Left kidney (tissue), 2 donors: Measurements from ENCODE around the gene KRTAP10-12. TPM values are rescaled to one million over a fixed set of nuclear protein-coding genes. Genes with fewer than 3 reads are reported as not detected.

Source experiments
- DNase-seq: peaks from one replicate; pipeline ENCODE4 v3.0.0-alpha.2; 2013
- polyA plus RNA-seq: library from polyadenylated mRNA; unstranded; fragments of 120-200 nt; gene quantifications from one replicate; pipeline ENCODE4 v1.2.1, GENCODE V29; 2013; ENCODE audit not compliant: insufficient read length

The KRTAP10-12 gene
- polyA plus RNA-seq, 1 donor = not detected

- DNase-seq = no peak
Measured at GRCh38 chr21:44732956-44733355, 36.0 kb downstream of the KRTAP10-12 start.

- DNase-seq = no peak
Measured at GRCh38 chr21:44734026-44734745, 37.2 kb downstream of the KRTAP10-12 start.

- DNase-seq = no peak
Measured at GRCh38 chr21:44734841-44735240, 37.9 kb downstream of the KRTAP10-12 start.

GRCh38 chr21:44735821-44736220 is 38.8 kb downstream of the KRTAP10-12 start:
- no peak for DNase-seq

- no peak for DNase-seq
Measured at GRCh38 chr21:44736291-44737004, 39.5 kb downstream of the KRTAP10-12 start.

- DNase-seq = no peak
Measured at GRCh38 chr21:44737706-44738354, 40.9 kb downstream of the KRTAP10-12 start.

- DNase-seq = no peak
Measured at GRCh38 chr21:44738621-44739020, 41.6 kb downstream of the KRTAP10-12 start.

- no peak for DNase-seq
Measured at GRCh38 chr21:44739316-44739715, 42.3 kb downstream of the KRTAP10-12 start.

GRCh38 chr21:44740742-44741141 is 43.8 kb downstream of the KRTAP10-12 start:
- DNase-seq = no peak

GRCh38 chr21:44741921-44742320 is 44.9 kb downstream of the KRTAP10-12 start:
- no peak for DNase-seq

- no peak for DNase-seq
Measured at GRCh38 chr21:44742418-44743153, 45.6 kb downstream of the KRTAP10-12 start.

Other genes with a start within 250 kb of the KRTAP10-12 start
- 4.6 TPM for gene LRRC3, start 241.7 kb upstream of the KRTAP10-12 start, polyA plus RNA-seq
- not detected for gene KRTAP10-1, start 157.0 kb upstream of the KRTAP10-12 start, polyA plus RNA-seq
- gene KRTAP10-2, start 145.7 kb upstream of the KRTAP10-12 start, polyA plus RNA-seq = not detected
- not detected for gene KRTAP10-3, start 138.4 kb upstream of the KRTAP10-12 start, polyA plus RNA-seq
- gene KRTAP10-4, start 123.4 kb upstream of the KRTAP10-12 start, polyA plus RNA-seq = not detected
- not detected for gene KRTAP10-5, start 116.6 kb upstream of the KRTAP10-12 start, polyA plus RNA-seq
- not detected for gene KRTAP10-6, start 104.7 kb upstream of the KRTAP10-12 start, polyA plus RNA-seq
- gene KRTAP10-7, start 96.6 kb upstream of the KRTAP10-12 start, polyA plus RNA-seq = not detected
- not detected for gene KRTAP10-8, start 85.1 kb upstream of the KRTAP10-12 start, polyA plus RNA-seq
- not detected for gene KRTAP10-9, start 70.1 kb upstream of the KRTAP10-12 start, polyA plus RNA-seq
- not detected for gene KRTAP10-10, start 59.8 kb upstream of the KRTAP10-12 start, polyA plus RNA-seq
- gene KRTAP10-11, start 50.8 kb upstream of the KRTAP10-12 start, polyA plus RNA-seq = not detected
- gene KRTAP12-4, start 42.5 kb upstream of the KRTAP10-12 start, polyA plus RNA-seq = not detected
- not detected for gene KRTAP12-3, start 39.2 kb upstream of the KRTAP10-12 start, polyA plus RNA-seq
- not detected for gene KRTAP12-2, start 30.2 kb upstream of the KRTAP10-12 start, polyA plus RNA-seq
- gene KRTAP12-1, start 15.0 kb upstream of the KRTAP10-12 start, polyA plus RNA-seq = not detected
- 0.96 TPM for gene TSPEAR, start 14.4 kb downstream of the KRTAP10-12 start, polyA plus RNA-seq
- 140 TPM for gene UBE2G2, start 104.6 kb downstream of the KRTAP10-12 start, polyA plus RNA-seq
- 113 TPM for gene SUMO3, start 120.9 kb downstream of the KRTAP10-12 start, polyA plus RNA-seq
- gene PTTG1IP, start 176.5 kb downstream of the KRTAP10-12 start, polyA plus RNA-seq = 298 TPM
- gene ITGB2, start 223.7 kb downstream of the KRTAP10-12 start, polyA plus RNA-seq = 11.8 TPM
- 11.2 TPM for gene SLX9, start 242.9 kb downstream of the KRTAP10-12 start, polyA plus RNA-seq